T-helper 2 cell (primary cell): ENCODE results near the gene OGFOD2.

ENCODE experiments used
- DNase-seq, 5 experiments: peaks; one replicate each; pipeline versions ENCODE4 v3.0.0 to v3.0.0-alpha.2; 2012 to 2022

The OGFOD2 gene

GRCh38 chr12:122977655-122978392 lies 2.8 kb downstream of the OGFOD2 start:
- no peak for DNase-seq

- no peak for DNase-seq
These were observed 3.5 kb downstream of the OGFOD2 start for GRCh38 chr12:122978507-122978955.

DNA sequence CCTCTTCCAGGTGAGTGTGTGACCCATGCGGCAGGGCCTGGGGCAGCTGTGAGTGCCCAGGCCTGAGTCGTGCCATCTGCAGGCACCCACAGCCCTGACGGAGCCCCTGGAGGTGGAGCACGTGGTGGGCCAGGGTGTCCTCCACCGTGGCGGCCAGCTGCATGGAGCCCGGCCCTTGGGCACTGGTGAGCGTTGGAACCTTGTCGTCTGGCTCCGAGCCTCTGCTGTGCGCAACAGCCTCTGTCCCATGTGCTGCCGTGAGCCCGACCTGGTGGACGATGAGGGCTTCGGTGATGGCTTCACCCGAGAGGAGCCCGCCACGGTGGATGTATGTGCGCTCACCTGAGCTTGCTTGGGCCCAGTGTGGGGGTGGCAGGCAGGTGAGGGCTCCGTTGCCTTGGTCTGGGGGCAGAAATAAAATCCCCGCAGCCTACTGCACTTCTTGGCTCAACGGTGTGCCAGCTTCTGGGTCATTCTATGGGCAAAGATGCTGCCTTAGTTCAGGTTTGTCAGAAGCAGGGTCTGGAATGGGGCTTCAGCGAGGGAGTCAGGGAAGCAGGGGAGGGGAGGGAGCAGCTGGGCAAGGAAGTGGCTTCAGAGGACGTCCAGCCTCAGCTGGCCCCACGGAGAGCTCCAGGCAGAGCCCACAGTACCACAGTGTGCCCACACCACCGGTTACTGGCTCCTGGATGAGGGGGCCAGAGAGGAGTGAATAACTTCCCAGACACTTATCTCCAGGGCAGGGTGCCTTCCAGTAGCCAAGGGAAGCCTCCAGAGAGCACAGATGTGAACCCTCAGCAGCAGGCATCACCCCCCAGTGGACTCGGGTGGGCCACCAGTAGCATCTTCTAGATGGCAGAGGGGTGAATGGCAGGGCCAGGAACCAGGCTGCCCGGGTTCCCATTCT lies 4.2 kb downstream of the OGFOD2 start:
- no peak for DNase-seq

DNA sequence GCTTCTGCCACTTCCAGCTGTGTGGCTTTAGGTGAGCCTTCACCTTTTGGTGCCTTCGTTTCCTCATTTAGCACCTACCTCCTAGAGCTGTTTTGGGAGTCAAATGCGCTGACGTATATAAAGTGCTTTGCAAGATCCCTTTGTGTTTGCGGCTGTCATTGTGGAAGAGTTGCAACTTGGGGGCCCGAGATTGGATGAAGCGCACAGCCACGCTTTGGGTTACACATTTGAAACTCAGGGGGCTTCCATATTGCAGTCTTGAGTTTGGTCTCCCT lies 4.8 kb downstream of the OGFOD2 start:
- no peak for DNase-seq

GRCh38 chr12:122980183-122981035 lies 5.4 kb downstream of the OGFOD2 start, which contains the start of gene ARL6IP4:
Gene ARL6IP4, plus strand, starts transcription at chr12:122980681. Its CDS starts 459 bp downstream, at chr12:122981140.
- peak; percentile 30 to 80 (median 47) for DNase-seq

DNA sequence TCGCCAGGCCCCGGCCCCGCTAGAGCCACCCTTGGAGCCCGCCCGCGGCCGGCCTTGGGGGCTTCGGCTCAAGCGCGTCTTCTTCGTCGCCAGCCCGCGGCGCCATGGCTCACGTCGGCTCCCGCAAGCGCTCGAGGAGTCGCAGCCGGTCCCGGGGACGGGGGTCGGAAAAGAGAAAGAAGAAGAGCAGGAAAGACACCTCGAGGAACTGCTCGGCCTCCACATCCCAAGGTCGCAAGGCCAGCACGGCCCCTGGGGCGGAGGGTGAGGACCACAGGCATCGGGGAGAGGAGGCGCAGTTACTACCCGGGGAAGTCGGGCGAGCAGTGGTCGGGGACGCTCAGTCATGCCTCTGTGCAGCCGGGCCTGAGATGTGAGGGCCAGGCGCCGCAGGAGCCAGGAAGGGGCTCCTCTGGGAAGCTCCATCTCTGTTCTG lies 6.0 kb downstream of the OGFOD2 start:
- DNase-seq = no peak

DNA sequence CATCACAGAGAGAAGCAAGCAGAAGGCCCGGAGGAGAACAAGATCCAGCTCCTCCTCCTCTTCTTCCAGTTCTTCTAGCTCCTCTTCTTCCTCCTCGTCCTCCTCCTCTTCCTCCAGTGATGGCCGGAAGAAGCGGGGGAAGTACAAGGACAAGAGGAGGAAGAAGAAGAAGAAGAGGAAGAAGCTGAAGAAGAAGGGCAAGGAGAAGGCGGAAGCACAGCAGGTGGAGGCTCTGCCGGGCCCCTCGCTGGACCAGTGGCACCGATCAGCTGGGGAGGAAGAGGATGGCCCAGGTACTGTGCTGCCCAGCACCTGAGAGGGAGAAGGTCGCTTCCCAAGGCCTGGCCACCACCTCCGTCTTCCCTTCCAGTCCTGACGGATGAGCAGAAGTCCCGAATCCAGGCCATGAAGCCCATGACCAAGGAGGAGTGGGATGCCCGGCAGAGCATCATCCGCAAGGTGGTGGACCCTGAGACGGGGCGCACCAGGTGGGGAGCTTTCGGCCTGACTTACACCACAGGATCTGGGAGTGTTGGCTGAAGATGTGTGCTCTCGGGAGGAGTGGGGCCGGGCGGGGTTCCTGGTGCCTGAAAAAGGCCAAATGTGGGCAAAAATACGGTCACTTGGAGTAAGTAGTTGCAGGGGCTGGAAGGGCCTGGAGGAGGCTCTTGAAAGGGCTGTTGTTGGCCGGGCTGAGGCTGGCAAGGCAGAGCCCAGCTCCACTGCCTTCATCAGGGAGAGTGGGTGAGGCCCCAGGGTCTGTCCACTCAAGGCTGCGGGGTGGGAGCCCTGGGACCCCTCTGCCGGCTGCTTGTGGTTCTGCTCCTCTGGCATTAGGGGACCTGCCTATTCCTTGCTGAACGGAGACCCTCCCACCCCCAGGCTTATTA lies 6.8 kb downstream of the OGFOD2 start:
- DNase-seq = no peak

GRCh38 chr12:122982477-122982815 lies 7.4 kb downstream of the OGFOD2 start:
- no peak for DNase-seq

GRCh38 chr12:122982963-122983788 lies 8.1 kb downstream of the OGFOD2 start:
- no peak for DNase-seq

DNA sequence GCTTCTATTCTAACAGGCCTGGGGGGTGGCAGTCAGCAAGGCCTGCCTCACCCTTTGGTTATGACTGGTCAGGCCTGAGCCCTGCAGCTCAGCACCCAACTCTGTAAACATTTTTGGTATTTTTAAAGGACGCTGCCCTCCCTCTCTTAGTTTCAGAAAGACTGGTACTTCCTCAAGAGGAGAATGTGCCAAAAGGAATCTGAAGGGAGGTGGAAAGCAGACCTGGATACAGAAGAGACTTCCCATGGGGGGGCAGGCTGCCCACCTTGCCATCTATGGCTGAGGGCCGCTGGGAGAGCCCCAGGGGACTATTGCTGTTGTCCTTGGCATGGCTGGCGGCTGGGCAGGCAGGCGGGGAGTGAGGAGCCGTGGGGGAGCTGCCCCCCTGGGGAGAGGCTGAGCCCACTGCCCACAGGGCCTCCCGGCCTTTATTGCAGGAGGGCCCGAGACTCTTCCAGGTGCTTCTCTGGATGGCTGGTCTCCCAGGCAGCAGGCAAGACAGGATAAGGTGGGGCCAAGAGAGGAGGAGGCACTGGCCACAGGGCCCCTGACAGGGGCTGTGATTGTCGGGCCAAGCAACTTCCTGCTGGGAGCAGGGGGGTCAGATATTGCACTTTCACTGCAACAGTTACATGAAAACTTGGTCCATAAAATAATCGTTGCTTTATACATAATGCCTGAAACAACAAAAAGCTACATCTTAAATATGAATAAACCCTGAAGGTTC lies 8.9 kb downstream of the OGFOD2 start:
- no peak for DNase-seq

DNA sequence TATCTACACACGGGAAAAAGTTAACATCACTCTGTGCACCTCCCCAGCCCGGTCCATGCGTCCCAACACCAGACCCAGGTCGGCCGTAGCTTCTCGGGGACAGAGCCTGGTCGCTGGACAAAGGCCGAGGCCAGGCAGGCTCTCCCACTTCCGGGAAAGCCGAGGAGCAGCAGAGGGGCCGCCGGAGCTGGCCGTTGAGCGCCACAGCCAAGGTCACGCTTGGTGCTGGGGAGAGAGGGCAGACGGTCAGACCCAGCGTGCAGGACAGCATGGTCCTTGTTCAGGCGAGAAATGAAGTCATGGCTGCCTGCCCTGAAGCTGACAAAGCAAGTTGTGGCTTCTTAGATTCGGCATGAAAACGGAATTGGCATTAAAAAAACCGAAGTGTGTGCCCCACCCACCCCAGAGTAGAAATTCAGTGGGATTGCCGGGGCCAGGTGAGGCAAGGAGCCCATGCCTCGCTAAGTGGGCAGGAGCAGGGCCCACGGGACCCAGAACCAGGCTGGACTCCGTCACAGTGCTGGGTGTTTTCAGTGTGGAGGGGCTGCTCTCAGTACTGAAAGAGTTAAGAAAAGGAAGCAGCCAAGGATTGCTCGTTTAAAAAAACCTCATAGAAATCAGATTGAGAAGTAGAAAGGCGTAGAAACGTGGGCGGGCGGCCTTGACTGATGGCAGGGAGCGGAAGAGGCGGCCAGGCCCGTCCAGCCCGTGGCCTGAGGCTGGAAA lies 9.7 kb downstream of the OGFOD2 start:
- DNase-seq = no peak

DNA sequence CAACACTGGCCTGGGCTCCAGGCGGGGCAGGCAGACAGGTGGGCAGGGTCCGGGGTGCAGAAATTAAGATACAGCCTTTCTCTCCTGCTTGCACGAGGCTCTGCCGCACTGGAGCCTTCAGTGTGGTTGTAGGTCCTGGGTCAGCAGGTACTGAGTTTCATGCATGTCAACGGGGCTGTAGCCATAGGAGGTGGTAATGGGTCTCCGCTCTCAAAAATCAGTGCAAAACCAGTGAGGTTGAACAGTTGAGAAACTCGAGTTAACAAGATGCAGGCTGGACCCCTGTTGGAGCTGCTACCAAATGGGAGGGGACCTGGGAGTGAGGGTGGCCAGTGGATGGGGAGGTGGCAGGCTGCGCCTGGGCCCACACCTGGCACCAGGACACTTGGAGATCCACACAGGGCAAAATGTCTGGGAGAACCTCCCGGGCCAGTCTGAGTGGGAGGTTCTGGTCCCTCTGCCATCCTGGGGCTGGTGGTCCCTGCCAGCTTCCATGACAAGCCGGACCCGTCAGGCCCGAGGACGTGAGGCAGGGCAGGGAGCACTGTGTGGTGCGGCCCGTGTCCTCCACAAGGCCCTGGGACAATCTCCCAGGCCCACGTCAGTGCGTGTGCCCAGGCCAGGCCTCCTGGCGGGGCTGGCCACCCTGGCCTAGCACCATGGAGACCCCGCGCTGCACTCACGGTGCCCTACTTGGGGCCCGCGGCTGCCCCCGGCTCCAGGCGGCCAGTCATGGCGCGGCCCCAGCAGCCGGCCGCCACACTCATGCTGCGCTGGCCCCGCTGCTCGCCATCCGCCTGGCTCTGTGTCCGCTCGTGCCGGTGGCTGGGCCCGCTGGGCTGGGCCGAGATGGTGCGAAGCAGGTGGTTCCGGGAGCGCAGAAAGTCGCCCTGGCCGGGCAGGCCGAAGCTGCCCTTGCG lies 10.6 kb downstream of the OGFOD2 start:
- DNase-seq = no peak

DNA sequence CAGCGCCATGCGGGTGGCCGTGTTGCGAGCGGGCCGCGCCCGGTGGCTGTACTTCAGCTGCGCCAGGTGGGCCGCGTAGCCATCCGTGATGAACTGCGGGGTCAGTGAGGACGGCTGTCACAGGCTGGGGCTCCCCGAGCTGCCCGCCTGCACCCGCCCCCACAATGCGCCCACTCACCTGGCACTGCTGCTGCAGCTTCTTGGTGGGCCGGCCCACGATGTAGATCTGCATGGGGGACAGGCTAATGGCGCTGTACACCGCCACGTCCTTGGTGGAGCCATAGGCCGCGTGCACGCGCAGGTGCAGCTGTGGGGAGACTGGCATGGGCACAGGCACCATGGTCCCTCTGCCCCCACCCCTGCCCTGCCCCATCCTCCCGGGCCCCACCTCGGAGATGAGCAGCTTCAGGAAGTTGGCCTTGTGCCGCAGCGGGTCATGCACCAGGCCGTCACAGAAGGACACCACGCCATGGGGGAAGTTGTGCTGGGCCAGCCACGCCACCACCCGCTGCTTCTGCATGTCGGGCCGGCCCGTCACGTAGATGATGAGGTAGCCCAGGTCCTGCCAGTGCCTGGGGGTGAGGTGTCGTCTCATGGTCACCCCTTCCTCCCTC lies 11.3 kb downstream of the OGFOD2 start:
- no peak for DNase-seq

DNA sequence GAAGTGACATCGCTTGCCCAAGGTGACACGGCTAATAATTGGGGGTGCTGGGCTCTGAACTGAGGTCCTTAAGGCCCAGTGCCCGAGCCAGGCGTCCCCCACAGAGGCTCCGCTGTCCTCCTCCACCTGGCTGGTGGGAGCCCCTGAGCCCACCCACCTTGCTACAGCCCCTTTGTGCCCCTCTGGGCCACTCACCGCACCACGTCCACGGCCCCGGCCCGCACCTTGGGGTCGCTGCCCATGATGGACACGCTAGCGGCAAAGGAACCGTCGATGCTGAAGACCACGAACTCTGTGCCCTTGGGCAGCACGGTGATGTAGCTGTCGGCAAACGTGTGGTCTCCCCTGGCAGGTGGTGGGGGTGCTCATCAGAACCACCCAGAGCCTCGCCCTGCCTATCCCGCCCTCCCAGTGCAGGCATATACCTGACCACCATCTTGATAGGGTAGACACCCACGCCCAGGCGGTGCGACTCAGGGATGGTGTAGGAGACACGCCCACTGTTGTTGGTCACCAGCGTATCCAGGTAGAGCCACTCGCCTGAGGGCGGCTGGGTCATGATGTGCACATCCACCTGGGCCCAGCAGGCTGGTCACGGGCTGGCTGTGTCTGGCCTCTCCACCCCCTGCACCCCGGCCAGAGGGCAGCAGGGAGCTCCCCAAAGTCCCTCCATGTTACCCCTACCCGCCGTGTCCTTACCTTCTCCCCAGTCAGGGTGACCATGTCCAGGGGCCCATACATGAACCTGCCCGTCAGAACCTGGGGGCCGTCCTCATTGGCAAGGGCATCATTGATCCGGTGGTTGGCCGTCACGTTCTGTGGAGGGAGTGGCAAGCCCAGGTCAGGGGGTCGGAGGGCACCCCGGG lies 12.3 kb downstream of the OGFOD2 start:
- DNase-seq = no peak

DNA sequence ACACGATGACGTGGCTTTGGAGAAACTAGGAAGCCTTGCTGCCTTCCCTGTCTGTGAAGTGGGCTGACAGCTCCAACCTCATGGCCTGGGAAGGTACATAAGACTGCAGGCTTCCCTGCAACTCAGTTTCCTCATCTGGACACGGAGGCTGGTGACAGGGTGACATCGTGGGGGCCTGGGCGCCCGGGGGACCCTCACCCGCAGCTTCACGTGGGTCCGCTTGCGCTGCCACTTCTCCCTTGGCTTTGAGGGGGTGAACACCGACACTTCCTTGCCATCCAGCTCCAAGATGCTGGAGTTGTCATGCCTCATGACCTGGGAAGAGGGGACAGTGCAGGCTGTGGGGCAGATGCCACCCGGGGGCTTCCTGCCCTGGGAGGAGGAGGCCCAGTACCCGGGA lies 13.0 kb downstream of the OGFOD2 start:
- no peak for DNase-seq

GRCh38 chr12:122988612-122989212 lies 13.7 kb downstream of the OGFOD2 start:
- DNase-seq = no peak
